BE2C (cell line): ENCODE measurements around the gene SYT9.

Source experiments
- DNase-seq: peaks from one replicate; pipeline ENCODE4 v3.0.0-alpha.2; 2020
- H3K27me3 ChIP-seq: fragments of 250-450 bp; sonication (Bioruptor Pico); 2 replicates; pipeline ENCODE4 v1.5.1; 2020; ENCODE audit warnings: mild to moderate bottlenecking
- H3K36me3 ChIP-seq: fragments of 250-450 bp; sonication (Bioruptor Pico); 2 replicates; pipeline ENCODE4 v1.5.1; 2020; ENCODE audit warnings: mild to moderate bottlenecking
- H3K4me1 ChIP-seq: fragments of 250-450 bp; sonication (Bioruptor Pico); 2 replicates; pipeline ENCODE4 v1.5.1; 2020
- H3K4me3 ChIP-seq: 2 replicates; pipeline ENCODE4 v1.5.1; 2011; ENCODE audit warnings: low read depth, low read length
- H3K9me3 ChIP-seq: fragments of 250-450 bp; sonication (Bioruptor Pico); 2 replicates; pipeline ENCODE4 v1.5.1; 2020
- TF ChIP-seq, protein P1 (sequence below): IDR thresholded peaks from 2 replicates; pipeline ENCODE4 v1.5.1; 2012; ENCODE audit warnings: mild to moderate bottlenecking, low read depth, low read length

The SYT9 gene

DNA sequence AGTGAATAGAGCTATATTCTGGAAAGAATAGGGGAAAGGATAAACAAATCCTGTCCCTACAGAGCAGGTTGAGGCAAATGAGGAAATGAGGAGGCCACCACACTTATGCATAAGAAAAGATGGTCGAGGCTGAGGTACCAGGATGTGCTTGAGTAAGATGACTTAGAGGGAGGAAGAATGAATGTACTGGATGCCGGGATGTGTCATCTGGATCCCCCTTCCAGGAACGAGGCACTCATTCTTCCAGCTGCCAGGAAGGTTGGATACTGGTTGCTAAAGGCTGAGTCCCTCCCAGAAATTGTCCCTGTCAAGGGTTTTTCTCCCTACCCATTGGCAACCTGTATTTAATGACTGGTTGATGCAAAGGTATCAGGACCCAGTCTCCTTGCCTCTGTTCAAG lies 31.1 kb upstream of the SYT9 start:
- DNase-seq, result no peak
- Histone ChIP-seq H3K9me3 (no peaks in the 10 kb centered on the region), H3K4me3 (no peak overlapping the region), H3K4me1 (no peaks in the 10 kb centered on the region), H3K36me3 (no peaks in the 10 kb centered on the region), H3K27me3 (no peaks in the 10 kb centered on the region)
- TF ChIP-seq, protein P1, sequence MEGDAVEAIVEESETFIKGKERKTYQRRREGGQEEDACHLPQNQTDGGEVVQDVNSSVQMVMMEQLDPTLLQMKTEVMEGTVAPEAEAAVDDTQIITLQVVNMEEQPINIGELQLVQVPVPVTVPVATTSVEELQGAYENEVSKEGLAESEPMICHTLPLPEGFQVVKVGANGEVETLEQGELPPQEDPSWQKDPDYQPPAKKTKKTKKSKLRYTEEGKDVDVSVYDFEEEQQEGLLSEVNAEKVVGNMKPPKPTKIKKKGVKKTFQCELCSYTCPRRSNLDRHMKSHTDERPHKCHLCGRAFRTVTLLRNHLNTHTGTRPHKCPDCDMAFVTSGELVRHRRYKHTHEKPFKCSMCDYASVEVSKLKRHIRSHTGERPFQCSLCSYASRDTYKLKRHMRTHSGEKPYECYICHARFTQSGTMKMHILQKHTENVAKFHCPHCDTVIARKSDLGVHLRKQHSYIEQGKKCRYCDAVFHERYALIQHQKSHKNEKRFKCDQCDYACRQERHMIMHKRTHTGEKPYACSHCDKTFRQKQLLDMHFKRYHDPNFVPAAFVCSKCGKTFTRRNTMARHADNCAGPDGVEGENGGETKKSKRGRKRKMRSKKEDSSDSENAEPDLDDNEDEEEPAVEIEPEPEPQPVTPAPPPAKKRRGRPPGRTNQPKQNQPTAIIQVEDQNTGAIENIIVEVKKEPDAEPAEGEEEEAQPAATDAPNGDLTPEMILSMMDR, result no peak

DNA sequence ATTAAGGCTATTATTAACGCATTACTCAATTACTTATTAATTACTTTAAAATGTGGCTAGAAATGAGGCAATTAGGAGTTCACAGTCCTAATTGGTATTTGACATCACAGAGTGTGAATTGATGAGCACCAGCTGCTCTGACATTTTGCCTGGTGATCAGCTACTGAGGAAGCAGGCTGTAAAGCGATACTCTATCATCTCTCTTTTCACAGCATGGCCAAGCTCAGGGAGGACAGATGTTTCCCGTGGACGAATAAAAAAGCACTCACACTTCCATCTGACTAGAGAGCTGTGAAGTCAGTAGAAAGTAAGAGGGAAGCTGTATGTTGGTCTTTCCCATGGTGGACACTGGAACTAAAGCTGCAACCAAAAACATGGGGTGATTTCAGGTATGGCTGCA lies 29.1 kb upstream of the SYT9 start:
- Histone ChIP-seq H3K4me1 (no peaks in the 10 kb centered on the region), H3K4me3 (no peak overlapping the region), H3K27me3 (no peaks in the 10 kb centered on the region), H3K36me3 (no peaks in the 10 kb centered on the region), H3K9me3 (no peaks in the 10 kb centered on the region)
- no peak for DNase-seq
- TF ChIP-seq, protein P1, result no peak

DNA sequence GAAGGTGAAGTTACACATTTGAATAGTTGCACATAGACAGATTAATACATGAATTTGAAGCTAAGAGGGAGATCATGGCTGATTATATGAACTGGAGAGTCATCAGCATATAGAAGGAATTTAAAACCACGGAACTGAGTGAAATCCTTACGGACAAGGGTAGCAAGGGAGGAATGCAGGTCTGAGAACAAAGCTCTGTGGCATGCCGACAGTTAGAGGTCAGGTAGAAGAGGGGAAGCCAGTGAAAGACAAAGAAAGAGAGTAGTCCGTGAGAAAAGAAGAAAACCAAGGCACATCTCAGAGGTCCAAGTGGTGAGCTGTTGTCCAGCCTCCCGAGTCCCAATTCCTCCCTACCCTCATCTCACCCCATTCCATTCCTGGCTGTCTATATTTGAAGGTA lies 11.8 kb upstream of the SYT9 start:
- Histone ChIP-seq H3K4me3 (no peak overlapping the region), H3K36me3 (no peaks in the 10 kb centered on the region), H3K9me3 (no peaks in the 10 kb centered on the region), H3K4me1 (no peaks in the 10 kb centered on the region), H3K27me3 (no peaks in the 10 kb centered on the region)
- no peak for DNase-seq
- TF ChIP-seq, protein P1, result no peak

DNA sequence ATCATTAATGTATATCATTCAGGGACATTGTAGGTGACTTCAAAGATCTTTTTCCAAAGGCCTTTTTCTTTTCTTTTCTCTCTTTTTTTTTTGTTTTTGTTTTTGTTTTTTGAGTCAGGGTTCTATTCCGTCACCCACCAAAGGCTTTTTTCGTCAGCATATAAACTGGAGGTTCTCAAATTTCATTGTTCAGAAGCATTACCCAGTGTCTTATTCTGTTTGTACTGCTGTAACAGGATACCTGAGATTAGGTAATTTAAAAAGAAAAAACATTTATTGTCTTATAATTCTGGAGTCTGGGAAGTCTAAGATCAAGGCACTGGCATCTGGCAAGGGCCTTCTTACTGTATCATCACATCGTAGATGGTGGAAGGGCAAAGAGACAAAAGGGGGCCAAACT lies 6.4 kb upstream of the SYT9 start:
- Histone ChIP-seq H3K4me1 (no peaks in the 10 kb centered on the region), H3K9me3 (no peaks in the 10 kb centered on the region), H3K36me3 (no peaks in the 10 kb centered on the region), H3K27me3 (no peaks in the 10 kb centered on the region), H3K4me3 (no peak overlapping the region)
- TF ChIP-seq, protein P1, result no peak
- DNase-seq, result no peak

DNA sequence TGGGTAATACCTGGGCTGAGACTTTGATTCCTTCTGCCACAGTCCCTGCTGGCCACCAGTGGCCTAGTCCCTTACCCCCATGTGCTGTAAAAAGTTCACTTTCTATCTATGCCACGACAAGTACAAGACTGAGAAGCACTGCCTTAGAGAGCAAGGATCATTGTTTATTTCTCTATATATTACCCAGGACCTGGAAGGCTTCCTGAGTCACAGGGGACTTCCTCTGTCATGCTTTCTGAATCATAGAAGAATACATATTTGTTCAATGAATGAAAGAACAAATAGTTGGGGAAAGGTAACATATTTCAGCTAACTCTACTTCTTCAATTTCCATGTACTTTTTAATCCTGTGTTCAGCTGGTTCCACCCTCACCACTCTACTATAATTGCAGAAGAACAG lies 5.5 kb upstream of the SYT9 start:
- no peaks in the 10 kb centered on the region for H3K36me3 ChIP-seq
- H3K4me1 ChIP-seq, result no peaks in the 10 kb centered on the region
- no peak overlapping the region for H3K4me3 ChIP-seq
- DNase-seq, result no peak
- H3K9me3 ChIP-seq, result no peaks in the 10 kb centered on the region
- H3K27me3 ChIP-seq, result no peaks in the 10 kb centered on the region
- TF ChIP-seq, protein P1, result no peak

DNA sequence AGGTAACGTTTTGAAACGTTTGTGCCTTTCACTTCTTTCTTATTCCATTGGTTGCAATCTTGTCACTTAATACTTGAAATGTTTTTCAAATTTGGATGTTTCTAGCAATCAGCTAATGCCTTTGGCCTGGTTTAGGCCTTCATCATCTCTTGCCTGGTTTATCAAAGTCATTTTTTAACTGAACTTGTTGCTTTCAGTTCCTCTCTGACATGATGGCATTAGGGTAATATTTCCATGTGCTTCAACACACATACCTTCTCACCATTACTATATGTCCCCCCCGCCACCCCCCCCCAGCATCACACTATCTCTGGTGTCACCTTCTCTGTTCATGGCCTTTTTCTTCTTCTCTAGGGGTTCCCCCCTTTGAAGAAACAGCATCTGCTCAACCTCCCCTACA lies 1.5 kb upstream of the SYT9 start:
- no peak for DNase-seq
- Histone ChIP-seq H3K4me3 (no peak overlapping the region), H3K36me3 (no peaks in the 10 kb centered on the region), H3K9me3 (no peaks in the 10 kb centered on the region), H3K27me3 (no peaks in the 10 kb centered on the region), H3K4me1 (no peaks in the 10 kb centered on the region)
- TF ChIP-seq, protein P1, result no peak
